Fibroblast of villous mesenchyme (primary cell): Measurements from ENCODE around the gene ENAH. TPM values are rescaled to one million over a fixed set of nuclear protein-coding genes. Genes with fewer than 3 reads are reported as not detected.
A peak's percentile ranks its signal among the peaks of the same experiment; 100 is the strongest.

ENCODE experiments used
- DNase-seq: peaks from one replicate; pipeline ENCODE4 v3.0.0-alpha.2; 2010; ENCODE audit warnings: low read depth
- H3K4me3 ChIP-seq: 2 replicates; pipeline ENCODE4 v1.5.1; 2011; ENCODE audit warnings: low read depth, mild to moderate bottlenecking, low read length
- total RNA-seq: library from RNA; depleted of rRNA; stranded (reverse); fragments of >200 nt; gene quantifications from 2 replicates; pipeline ENCODE4 v1.2.3, GENCODE V29; 2012
- TF ChIP-seq, protein P1 (sequence below): IDR thresholded peaks from 2 replicates; pipeline ENCODE4 v1.5.1; 2012; ENCODE audit warnings: low read depth, mild to moderate bottlenecking, low read length; ENCODE audit not compliant: insufficient read depth

The ENAH gene
- total RNA-seq, 1 donor, result 135 TPM

DNA sequence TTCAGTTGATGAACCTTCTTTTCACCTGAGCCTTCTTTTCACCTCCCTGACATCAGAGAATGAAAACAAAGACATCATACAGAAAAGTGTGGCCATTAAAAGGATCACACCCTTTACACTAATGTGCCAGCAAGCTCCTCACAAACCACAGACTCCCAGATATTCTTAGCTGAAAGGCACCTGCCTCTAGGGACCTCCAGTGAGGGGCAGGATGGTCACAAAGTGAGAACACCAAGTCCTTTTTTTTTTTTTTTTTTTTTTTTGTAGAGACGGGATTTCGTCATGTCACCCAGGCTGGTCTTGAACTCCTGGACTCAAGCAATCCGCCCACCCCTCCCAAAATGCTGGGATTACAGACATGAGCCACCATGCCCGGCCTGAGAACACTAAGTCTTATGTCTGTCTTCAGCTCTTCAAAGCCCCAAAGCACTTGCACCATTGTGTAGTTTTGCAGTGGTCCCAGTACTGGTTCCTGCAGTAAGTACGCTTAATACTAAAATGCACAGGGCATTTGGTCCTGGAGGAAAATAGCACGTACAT, 166.9 kb downstream of the ENAH start:
- no peak for DNase-seq
- TF ChIP-seq, protein P1, sequence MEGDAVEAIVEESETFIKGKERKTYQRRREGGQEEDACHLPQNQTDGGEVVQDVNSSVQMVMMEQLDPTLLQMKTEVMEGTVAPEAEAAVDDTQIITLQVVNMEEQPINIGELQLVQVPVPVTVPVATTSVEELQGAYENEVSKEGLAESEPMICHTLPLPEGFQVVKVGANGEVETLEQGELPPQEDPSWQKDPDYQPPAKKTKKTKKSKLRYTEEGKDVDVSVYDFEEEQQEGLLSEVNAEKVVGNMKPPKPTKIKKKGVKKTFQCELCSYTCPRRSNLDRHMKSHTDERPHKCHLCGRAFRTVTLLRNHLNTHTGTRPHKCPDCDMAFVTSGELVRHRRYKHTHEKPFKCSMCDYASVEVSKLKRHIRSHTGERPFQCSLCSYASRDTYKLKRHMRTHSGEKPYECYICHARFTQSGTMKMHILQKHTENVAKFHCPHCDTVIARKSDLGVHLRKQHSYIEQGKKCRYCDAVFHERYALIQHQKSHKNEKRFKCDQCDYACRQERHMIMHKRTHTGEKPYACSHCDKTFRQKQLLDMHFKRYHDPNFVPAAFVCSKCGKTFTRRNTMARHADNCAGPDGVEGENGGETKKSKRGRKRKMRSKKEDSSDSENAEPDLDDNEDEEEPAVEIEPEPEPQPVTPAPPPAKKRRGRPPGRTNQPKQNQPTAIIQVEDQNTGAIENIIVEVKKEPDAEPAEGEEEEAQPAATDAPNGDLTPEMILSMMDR, result no peak
- no peak overlapping the region for H3K4me3 ChIP-seq

GRCh38 chr1:225485226-225485625, 167.7 kb downstream of the ENAH start:
- H3K4me3 ChIP-seq, result no peak overlapping the region
- TF ChIP-seq, protein P1, result no peak
- no peak for DNase-seq

DNA sequence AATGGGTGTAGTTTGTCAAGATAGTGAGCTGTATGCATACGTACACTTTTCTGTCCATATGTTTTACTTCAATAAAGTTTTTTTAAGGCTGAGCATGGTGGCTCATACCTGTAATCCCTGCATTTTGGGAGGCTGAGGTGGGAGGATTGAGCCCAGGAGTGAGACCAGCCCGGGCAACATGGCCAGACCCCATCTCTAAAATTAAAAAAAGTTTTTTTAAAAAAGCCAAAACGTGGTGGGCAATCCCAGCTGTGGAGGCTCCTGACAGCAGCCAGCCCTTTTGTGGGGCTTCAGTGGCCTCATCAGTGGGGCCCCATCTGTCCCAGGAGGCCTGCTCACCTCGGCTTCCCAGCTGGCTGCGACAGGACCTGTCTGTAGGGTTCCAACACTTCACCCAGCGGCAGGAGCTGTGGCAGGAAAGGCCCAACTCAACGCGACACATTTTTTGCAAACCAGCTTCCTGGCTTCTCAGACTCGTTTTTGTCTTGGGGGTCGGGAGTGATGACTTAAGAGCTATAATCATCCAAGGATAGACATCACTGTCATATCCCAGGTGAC, 168.2 kb downstream of the ENAH start:
- H3K4me3 ChIP-seq, result no peak overlapping the region
- TF ChIP-seq, protein P1, result no peak
- DNase-seq, result no peak

DNA sequence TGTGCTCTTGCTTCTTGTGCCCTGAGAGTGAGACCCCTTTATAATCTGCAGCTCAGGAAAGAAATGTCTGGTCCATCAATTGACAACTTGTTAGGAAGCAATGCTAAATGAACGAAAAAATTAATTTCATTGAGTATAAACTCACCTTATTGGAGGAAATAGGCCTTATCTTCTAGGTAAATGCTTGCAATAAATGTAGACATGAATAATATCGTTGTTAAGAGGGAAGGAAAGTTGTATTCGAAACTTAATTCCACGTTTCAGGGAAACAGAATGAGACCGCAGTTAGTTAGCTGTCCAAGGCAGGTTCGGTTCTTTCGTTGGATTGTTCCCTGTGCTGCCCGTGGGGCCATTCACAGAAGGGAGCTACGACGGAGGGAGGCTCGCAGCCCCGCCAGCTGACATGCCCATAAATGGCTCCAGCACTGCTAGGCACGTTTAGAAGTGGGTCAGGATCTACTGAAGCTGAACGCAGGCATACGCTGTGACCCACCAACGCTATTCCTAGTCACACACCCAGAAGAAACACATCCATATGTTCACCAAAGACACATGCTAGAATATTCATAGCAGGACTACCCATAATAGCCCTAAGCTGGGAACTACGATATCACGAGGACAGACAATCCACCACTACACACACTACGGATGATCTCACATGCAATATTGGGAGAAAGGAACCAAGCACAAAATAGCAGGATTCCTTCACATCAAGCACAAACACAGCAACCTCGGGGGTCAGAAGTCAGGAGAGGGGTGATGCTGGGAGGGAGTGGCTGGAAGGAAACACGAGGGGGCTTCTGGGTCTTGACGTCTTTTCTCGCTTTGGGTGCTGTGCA, 168.9 kb downstream of the ENAH start:
- no peak overlapping the region for H3K4me3 ChIP-seq
- TF ChIP-seq, protein P1, result no peak
- no peak for DNase-seq

GRCh38 chr1:225482421-225482950, 170.4 kb downstream of the ENAH start:
- TF ChIP-seq, protein P1, result no peak
- H3K4me3 ChIP-seq, result no peak overlapping the region

GRCh38 chr1:225481738-225482137, 171.2 kb downstream of the ENAH start:
- TF ChIP-seq, protein P1, result no peak
- H3K4me3 ChIP-seq, result no peak overlapping the region
- no peak for DNase-seq

More at GRCh38 chr1:225482421-225482950, 170.4 kb downstream of the ENAH start:
- peak; percentile 30 for DNase-seq
